ENCODE measurements around the gene SETD6.

SETD6 gene

DNA sequence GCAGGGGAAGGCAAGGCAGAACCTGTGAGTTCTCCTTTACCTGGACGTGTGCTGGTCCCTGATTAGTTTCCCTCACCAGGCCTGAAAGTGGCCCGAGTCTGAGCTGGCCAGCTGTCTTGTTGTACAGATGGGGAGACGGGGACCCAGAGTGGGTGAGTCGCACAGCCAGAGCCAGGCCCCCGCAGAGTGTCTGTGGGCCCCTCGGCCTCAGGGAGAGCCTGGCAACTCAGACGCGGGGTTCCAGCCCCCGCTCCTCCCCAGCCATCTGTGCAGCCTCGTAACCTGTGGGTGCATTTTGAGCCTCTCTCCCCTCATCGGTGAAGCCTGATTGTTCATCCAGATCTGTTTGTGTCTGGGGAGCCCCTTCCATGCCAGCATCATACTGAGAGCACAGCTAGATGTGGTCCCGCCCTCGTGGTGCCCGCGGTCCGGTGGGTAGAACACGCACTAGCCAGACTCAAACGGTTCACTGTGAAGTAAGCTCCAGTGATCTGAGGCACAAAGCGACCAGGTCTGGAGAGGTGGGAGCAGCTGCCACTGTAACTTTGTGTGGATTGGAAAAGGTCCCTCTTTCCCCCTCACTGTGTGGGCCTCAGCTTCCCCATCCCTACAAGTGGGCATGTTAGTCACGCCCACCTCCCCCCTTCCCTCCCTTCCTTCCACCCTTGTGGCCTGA, 21.4 kb upstream of the SETD6 start:
- DNase-seq, result no peak

DNA sequence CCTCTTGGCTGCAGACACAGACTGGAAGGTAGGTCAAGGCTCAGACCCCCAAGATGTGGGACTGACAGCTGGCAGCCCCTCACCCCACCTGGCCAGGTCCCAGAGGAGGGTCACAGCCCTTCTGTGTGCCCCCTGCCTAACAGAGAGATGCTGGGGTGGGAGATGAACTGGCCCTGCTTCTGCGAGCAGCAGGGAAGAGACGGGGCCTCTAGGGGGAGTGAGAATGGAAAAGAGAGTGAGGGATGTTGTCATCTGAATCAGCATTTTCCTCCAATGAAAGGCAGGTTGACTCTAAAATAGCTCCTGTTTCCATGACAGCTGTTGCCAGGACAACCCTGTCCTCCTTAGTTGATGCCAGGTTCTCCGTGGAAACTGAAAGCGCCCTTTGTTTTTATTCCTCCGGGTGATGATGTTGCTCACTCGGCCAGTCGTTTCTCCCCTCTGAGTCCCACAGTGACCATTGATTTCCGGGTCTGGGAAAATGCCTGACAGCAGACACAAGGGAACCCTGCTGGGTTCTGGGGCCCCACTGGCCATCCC, 20.3 kb upstream of the SETD6 start:
- peak; percentile 47 to 97 (median 82) for DNase-seq

DNA sequence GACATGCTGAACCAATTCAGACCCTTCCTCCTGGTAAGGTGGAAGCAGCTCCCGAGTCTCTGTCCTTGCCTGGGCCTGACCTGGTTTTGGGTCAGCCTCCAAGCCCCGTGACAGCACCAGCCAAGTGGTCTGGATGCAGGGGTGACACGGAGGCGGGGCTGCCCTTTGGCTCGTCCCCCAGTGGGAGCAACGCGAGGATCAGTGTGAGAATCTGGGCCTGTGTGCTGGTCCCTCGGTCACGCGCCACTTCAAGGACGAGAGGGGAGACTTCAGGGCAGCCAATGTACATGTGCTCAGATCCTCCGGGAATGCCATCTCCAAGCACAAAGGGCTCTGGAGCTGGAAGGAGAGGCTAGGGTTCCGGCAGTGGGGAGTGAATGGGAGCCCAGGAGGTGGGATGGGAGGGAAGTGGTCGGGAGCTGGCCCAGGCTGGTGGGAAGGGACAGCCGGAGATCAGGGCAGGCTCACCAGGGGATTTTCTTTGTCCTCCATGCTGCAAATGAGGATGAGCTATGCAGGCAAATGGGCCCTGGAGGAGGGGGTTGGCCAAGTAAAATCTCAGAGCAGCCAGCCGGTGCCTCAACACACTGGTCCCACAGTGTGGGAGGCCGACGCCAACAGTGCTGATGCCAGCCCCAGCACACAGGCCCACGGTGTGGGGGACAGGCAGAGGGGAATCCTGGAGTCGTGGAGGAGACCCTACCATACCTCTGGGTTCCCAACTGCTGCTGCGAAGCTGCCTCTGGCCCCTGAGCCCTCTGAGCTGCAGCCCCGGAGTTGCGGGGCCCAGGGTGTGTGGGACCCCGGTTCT, 19.6 kb upstream of the SETD6 start:
- DNase-seq, result peak in 38 of 56 donors; percentile 47 to 91 (median 78)

DNA sequence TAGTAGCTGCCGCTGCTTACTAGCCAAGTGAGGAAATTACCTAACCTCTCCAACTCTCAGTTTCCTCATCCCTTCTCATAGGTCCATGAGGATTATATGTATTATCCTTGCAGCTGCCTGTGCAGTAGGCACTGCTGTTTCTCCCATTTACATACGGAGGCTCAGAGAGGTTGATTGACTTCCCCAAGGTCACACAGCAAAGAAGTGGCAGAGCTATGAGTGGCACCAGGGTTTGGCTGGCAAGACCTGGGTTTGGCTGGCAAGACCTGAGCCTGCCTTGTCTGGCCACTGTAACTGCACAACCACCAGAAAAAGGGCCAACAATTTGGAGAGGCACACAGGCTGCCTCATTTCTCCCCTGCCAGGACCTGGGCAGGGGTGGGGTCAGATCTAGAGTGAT, 17.8 kb upstream of the SETD6 start:
- no peak for DNase-seq

DNA sequence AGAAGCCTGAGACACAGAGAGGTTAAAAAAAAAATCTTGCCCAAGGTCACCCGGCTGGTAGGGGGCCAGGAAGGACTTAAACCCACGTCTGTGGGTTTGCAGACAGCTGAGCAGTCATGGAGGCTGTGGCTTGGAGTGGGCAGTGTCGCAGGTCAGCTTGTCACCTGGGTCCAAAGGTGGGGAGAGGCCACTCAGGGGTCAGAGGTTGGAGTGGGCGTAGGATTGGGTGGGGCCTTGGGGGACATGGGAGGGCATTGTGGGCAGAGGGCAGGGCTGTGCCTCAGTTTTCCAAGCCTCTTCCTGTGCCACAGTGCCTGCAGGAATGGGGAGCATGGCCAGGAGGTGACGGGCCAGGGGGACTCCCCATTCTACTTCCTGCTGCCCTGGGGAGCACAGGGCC, 17.4 kb upstream of the SETD6 start:
- DNase-seq, result no peak

DNA sequence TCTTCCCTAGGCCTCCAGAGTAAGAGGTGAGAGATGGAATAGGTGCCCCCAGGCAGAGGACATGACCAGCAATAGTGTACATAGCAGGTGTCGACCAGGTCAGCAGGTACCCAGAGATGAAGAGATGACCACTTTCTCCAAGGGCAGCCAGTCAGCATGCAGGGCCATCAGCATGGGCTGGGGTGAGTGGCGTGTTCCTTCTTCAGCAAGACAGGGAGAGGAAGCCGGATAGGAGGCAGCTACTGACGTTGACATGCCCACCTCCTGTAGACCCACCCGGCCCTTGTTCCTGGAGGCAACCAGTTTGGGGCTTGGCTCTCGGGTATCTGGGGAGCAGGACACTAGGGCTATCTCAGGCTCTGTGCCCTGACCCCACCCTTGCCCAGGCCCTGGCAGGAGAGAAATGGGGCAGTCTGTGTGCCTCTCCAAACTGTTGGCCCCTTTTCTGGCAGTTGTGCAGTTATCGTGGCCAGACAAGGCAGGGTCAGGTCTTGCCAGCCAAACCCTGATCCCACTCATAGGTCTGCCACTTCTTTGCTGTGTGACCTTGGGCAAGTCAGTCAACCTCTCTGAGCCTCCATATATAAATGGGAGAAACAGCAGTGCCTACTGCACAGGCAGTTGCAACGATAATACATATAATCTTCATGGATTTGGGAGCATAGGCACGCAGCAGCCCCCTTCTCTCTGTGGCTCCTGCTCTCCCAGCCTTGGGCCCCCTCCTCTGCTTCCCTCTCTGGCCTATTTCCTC, 16.8 kb upstream of the SETD6 start:
- DNase-seq, result no peak

DNA sequence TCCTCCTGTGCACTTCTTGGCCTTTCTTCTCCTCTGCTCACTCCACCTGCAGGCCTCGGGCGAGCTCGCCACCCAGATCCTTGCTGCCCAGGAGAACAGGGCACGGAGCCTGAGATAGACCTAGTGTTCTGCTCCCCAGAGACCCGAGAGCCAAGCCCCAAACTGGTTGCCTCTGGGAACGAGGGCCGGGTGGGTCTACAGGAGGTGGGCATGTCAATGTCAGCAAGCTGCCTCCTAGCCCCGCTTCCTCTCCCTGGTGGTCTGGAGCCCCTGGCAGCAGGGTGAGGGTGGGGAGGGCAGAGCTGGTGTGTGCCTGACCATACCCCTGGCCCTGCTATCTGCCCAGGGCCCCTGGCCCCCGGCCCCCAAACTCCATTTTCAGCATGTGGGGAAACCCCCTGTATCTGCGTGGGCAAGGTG, 16.2 kb upstream of the SETD6 start:
- DNase-seq, result no peak

DNA sequence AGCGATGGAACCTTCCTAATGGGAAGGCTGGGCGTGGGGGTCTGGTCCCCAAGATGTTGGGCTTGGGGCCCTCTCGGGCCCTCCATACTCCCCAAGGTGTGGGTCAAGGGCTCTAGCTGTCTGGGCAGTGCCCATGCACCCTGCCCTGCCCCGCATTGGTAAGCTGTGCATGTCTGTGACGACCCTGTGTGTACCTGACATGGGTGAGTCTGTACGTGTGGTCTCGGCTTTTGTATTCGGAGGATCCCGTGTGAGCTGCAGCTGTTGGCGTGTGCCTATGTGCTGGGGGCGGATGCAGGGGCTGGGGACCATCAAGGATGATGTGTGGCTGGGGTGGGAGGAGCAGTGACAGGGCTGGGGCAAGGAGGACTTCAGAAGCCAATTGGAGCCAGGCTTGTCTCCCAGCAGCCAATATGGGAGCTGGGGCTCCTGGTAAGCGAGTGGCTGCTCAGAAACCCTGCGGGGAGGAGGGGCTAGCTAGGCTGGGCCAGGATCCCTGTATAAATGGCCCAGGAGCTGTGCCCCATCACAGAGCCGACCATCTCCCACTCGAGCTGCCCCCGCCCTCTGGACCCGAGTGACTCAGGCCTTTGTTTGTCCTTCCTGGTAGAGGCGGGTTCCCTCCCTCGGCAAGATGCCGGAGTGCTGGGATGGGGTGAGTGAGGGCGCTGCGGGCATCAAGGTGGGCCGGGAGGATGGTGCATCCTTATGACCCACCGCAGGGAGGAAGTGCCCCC, 15.5 kb upstream of the SETD6 start, which contains the start of gene NDRG4:
NDRG4 (plus strand) TSS at position 529 of the 737 bp plus-strand sequence; CDS start at position 635, 106 bp downstream.
- peak in 55 of 56 donors; percentile 39 to 98 (median 90) for DNase-seq

DNA sequence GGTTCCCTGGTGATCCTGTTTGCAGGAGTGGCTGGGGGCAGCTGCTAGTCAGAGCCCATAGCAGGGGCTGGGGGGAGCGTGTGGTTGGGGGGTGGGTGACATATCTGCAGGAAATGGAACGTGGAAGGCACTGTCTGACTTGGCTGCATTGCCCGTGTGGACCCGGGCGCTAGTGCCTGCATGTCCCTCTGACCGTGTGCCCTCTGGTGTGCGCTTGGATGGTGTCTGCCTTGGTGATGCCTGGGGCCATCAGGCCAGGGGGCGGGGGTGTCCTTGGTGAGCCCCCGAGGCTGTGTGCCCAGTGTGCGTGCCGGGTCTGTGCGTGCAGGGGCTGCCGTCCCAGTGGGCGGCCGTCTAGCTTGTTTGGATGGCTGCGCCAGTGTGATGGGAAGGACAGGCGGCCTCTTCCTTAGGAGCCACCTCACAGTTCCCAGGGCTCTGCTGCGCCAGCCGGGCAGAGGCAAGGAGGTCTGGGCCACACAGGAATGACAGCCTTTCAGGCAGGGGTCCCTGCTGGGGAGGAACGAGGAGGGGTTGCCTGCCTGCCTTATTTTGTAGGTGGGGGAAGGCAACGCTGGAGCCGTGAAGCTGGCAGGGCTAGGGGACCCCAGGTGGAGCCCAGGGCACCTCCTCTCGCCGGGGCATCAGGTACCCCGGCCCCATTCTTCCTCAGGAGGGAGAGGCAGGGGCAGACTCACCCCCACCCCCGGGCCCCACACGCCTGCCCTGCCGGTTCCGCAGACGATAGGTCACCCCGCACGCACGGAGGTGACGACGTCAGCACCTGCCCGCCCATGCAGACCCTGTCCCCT, 14.7 kb upstream of the SETD6 start:
- DNase-seq, result peak in 8 of 56 donors; percentile 19 to 51 (median 41)

DNA sequence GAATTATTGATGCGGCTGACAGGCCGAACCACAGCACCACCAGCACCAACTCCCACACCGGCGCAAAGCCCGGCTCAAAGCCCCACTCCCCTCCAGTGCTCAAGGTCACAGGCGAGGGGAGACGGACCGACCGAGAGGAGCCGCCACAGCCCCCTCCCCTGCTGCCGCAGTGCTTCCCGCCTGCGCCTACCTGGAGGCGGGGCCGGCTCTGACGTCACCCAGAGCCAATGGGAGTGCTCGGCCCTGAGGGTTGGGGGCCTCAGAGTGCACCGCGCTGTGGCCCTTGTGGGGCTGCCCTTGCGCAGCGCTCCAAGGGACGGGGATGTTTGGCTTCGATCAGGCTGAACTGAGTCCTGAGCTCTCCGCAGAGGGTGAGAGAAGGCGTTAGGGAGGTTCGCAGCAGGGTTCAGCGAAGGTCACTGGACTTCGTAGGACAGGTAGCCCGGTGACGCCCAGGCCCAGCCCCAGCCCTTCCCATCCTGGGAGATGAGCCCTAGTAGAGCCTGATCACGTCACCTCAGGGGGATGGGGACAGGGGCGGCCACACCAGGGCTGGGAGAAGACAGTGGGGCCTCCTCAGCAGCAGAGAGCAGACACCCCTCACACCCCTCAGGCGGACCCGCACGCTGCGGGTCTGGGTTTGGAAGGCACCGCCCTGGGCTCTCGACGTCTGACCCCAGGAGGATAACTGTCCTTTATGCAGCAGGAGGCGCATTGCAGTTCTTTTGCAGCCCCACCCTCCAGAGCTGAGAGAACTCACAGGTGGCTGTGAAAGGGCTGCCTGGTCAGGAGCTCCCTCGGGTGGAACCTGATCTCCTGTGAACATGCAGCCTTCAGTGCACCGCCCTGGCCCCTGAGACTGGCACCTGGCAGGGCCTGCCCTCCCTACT, 13.8 kb upstream of the SETD6 start:
- peak in 41 of 56 donors; percentile 9 to 77 (median 50) for DNase-seq

DNA sequence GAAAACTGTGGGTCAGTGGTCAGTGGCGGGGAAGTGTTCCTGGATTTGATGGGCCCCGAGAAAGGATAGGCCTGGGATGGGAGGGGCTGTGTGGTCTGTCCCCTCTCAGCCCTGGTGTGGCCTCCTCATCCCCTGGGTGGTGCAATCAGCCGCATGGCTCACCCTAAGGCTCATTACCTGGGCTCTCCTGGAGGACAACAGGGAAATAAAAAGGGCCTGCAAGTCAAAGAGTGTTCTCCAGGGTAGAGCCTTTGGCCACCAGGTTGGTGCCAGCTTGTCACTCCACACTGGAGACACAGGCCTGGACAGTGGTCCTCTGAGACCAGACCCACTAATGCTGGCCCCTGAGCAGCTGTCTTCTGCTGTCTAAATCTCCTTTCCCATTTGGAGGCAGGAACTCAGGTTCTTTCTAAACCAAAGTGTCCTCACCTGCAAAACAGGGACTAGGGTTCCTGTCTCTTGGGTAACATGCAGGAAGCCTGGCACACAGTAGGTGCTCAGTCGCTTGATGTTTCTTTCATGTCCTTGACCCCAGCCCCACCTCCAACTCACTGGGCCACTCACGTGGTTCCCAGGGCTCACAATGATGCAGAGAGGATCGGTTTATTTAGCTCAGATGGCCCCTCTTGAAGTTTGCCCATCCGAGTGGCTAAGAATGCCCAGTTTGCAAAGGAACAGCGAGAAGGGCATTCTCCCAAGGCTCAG, 12.9 kb upstream of the SETD6 start:
- no peak for DNase-seq

DNA sequence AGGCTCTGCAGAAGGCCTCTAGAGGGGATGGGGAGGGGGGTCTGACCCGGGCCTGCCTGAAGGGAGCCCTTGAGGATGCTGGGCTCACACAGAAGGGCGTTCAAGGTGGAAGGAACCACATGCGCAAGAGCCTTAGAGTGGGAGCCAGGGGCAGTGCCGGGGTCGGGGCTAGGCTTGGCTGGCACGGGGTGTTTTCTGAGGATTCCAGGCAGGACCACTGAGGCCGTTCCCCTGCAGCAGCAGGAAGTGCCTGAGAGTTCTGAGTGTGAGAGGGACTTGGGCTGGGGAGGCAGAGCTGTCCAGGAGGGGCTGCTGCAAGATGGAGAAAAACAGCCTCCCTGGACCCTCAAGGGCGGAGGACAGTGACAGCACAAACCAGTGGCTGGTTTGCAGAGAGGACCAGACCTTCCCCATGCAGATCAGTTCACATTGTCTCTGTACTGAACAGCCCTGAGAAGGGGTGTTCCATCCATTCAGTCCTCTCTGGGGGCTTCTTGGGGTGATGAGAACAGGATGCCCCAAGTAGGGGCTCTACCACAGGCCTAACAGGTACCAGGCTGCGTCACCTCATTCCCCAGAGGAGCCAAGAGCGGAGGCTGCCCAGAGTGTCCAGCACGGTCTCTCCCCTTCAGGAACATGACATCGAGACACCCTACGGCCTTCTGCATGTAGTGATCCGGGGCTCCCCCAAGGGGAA, 12.0 kb upstream of the SETD6 start:
- DNase-seq, result no peak

DNA sequence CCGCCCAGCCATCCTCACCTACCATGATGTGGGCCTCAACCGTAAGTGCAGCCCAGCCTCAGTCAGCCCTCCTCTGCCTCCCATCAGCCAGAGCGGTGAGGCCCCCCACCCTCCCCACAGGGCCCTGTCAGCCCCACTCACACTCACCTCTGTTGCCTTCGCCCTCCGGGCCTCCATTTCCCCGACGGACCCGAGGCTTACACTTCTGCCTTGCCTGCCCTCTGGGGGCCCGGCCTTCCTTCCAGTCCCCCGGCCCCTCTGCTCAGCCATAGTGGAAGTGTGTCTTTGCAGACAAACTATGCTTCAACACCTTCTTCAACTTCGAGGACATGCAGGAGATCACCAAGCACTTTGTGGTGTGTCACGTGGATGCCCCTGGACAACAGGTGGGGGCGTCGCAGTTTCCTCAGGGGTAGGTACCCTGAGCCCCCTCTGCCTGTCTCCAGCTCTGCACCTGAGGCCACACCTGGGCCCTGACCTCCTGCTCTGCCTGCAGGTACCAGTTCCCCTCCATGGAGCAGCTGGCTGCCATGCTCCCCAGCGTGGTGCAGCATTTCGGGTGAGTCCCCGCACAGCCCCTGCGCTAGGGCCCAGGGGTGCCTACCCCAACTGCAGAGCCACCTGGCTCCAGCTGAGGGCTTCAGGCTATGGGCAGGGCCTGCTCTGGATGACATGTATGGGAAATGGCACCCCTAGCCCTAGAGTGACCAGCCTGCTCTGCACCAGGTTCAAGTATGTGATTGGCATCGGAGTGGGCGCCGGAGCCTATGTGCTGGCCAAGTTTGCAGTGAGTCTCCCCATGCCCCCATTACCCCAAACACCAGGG, 11.2 kb upstream of the SETD6 start:
- DNase-seq, result no peak

DNA sequence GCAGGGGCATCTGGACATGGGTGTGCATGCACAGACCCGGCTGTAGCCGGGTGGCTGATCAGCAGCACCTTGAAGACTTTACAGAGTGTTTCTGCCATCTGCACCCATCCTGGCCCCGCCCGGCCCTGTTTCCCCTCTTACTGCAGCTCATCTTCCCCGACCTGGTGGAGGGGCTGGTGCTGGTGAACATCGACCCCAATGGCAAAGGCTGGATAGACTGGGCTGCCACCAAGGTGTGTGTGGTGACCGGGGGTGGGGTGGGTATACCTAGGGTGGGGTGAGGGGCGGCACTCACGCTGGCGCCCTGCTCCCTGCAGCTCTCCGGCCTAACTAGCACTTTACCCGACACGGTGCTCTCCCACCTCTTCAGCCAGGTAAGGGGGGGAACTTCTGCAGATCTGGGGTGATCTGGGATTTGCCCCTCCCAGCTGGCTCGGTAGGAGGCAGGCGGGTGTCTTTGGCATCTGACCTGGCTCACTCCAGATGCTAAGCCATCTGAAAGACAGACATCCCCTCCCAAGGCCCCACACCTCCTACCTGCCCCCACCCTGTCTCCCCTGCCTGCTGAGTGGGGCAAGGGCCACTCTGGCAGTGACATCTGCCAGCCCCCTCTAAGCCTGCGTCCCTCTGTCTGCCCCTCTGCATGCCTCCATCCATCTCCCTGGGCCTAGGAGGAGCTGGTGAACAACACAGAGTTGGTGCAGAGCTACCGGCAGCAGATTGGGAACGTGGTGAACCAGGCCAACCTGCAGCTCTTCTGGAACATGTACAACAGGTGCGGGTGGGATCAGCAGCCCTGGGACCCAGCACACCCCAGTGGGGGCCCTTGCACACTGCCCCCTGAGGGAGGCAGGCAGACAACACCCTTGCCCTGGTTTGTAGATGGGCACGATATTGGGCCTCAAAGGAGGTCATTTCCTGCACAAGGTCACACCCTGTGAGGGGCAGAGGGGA, 8.8 kb upstream of the SETD6 start:
- DNase-seq, result no peak

DNA sequence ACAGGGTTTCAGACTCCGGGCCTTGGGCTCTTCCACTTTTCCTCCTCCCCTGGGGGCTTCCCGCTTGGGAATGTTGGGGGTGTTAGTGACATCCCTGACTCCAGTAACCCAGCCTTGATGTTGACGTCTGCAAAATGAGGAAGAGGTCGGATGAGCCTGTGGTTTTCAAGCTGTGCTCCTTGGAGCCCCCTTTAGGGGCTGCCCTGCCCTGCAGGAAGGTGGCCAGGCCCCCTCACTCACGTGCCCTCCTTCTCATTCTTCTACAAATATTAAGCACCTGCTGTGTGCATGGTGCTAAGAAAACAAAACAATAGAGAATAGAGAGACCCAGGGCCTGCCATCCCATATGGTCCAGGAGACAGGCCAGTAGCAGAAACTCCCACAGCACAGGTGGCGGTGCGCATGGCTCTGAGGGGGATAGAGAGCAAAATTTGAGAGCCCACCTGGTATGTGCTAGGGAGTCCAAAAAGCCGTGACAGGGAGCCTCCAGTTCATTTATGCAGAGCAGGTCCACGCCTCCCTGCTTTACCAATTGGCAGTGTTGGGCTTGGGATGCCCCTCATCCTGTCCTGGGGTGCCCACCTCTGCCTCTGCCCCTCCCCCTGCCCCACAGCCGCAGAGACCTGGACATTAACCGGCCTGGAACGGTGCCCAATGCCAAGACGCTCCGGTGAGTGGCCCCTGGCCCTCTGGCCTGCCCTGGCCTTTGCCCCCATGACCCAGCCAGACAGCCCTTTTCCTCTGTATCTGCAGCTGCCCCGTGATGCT, 7.9 kb upstream of the SETD6 start:
- DNase-seq, result no peak
